VCaP (cell line): Measurements from ENCODE around the gene PAX5.

Experiments used
- H3K27ac ChIP-seq: fragments of 450-650 bp; 2 replicates; pipeline ENCODE4 v1.5.1; 2017
- CTCF ChIP-seq: fragments of 450-650 bp; conservative IDR thresholded peaks from 2 replicates; pipeline ENCODE4 v1.5.1; 2017; ENCODE audit warnings: mild to moderate bottlenecking, moderate library complexity

The PAX5 gene

GRCh38 chr9:36845844-36846243 is 188.2 kb downstream of the PAX5 start:
- TF ChIP-seq CTCF, result no peak

GRCh38 chr9:36844961-36845360 is 189.1 kb downstream of the PAX5 start:
- no peak for TF ChIP-seq CTCF
- no peak overlapping the region for H3K27ac ChIP-seq

More at GRCh38 chr9:36845844-36846243, 188.2 kb downstream of the PAX5 start:
- H3K27ac ChIP-seq, result no peak overlapping the region

GRCh38 chr9:36843964-36844363 is 190.1 kb downstream of the PAX5 start:
- TF ChIP-seq CTCF, result no peak
- H3K27ac ChIP-seq, result no peak overlapping the region

- TF ChIP-seq CTCF, result no peak
- no peak overlapping the region for H3K27ac ChIP-seq
These were observed 191.2 kb downstream of the PAX5 start for GRCh38 chr9:36842560-36843530.

- no peak for TF ChIP-seq CTCF
- no peak overlapping the region for H3K27ac ChIP-seq
These were observed 193.1 kb downstream of the PAX5 start for GRCh38 chr9:36840898-36841536.

- TF ChIP-seq CTCF, result no peak
- H3K27ac ChIP-seq, result no peak overlapping the region
These were observed 194.8 kb downstream of the PAX5 start for GRCh38 chr9:36839131-36839885.
